Left hindlimb (tissue), 1 donor: ENCODE data around the gene OR6M1.

ENCODE experiments used
- DNase-seq: peaks from one replicate; pipeline ENCODE4 v3.0.0-alpha.2; 2018

The OR6M1 gene

DNA sequence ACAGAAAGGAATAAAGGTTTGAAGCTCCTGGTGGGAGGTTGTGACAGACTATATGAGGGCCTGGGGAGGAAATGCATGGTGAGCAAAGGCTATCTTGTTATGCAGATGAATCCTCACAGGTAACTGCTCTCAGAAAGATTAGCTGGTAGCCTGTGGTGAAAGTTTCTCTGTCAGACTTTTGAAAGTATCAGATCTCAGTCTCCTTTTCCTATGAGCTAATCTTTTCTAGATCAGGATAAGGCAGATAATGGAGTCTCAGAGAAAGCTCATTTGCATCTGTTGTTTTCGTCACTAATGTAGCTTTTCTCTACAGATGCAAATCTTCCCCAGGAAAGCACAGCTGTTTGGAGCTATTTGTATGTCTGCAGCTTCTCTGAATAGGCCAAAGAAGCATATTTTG is 30.9 kb downstream of the OR6M1 start:
- no peak for DNase-seq

GRCh38 chr11:123773959-123774358 is 32.2 kb downstream of the OR6M1 start:
- no peak for DNase-seq

GRCh38 chr11:123773026-123773425 is 33.1 kb downstream of the OR6M1 start:
- no peak for DNase-seq

DNA sequence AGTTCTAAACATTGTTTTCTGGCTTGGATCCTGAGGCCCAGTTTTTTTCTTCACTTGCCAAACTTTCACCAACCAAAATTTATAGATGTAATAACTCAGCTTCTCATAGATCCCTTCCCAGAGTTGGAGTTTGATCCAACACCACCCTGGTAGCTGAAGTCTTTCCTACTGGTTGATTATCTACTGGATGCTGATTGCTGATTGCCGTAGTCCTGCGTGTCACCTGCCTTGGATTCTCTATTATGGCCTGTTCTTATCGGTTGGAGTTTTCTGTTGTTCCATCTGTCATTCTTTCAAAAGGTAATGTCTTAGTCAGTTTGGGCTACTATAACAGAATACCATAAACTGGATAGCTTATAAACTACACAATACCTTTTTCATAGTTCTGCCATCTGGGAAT is 34.5 kb downstream of the OR6M1 start:
- no peak for DNase-seq

GRCh38 chr11:123770712-123771111 is 35.4 kb downstream of the OR6M1 start:
- no peak for DNase-seq

- DNase-seq, result no peak
Observed at GRCh38 chr11:123765601-123766000, 40.5 kb downstream of the OR6M1 start.

GRCh38 chr11:123762422-123762821 is 43.7 kb downstream of the OR6M1 start:
- DNase-seq, result no peak

- DNase-seq, result no peak
Observed at GRCh38 chr11:123760894-123761293, 45.3 kb downstream of the OR6M1 start.

GRCh38 chr11:123757976-123758375 is 48.2 kb downstream of the OR6M1 start:
- no peak for DNase-seq

DNA sequence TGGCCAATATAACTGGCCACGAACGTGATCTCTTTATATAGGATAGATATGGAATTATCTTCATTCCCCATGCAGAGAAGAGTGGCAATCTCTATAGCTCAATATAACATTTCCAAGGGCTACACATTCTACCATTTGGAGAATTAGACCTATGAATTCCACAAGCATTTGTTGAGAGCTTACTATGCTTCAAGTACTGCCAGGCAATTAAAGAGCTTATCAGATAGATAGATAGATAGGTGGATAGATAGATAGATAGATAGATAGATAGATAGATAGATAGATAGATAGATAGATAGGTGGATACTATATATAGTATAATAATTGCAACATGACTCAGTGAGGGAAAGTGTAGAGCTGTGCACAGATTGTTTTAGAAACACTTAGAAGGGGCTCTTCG is 50.3 kb downstream of the OR6M1 start:
- no peak for DNase-seq
